ENCODE data around the gene NME8.

Gene NME8

GRCh38 chr7:37916673-37917660 is 68.6 kb downstream of the NME8 start, which contains the start of gene SFRP4:
Gene SFRP4, minus strand, starts transcription at chr7:37916817. Its CDS starts 280 bp downstream, at chr7:37916537.
- H3K4me3 ChIP-seq (ENCODE audit: low read length), result peak within 1 kb of the TSS; percentile 49
- DNase-seq (ENCODE audit: low read depth), result no peak
- peak; percentile 76 for TF ChIP-seq CTCF (conservative IDR thresholded peaks at IDR 0.05; ENCODE audit: low read depth, low read length)

GRCh38 chr7:37918526-37918925 is 70.1 kb downstream of the NME8 start:
- TF ChIP-seq CTCF (conservative IDR thresholded peaks at IDR 0.05; ENCODE audit: low read depth, low read length), result peak; percentile 8
- no peak for DNase-seq (ENCODE audit: low read depth)
- H3K4me3 ChIP-seq (ENCODE audit: low read length), result no peak overlapping the region

GRCh38 chr7:37920305-37920848 is 72.0 kb downstream of the NME8 start, which contains the start of gene EPDR1:
Gene EPDR1, plus strand, starts transcription at chr7:37920640. Its CDS starts 300 bp downstream, at chr7:37920940.
- no peak for DNase-seq (ENCODE audit: low read depth)
- peak within 1 kb of the TSS; percentile 67 for H3K4me3 ChIP-seq (ENCODE audit: low read length)

GRCh38 chr7:37920849-37921805 is 72.7 kb downstream of the NME8 start:
- H3K4me3 ChIP-seq (ENCODE audit: low read length), result peak overlapping the region; percentile 67
- DNase-seq (ENCODE audit: low read depth), result no peak

More at GRCh38 chr7:37920305-37920848, 72.0 kb downstream of the NME8 start, which contains the start of gene EPDR1:
- TF ChIP-seq CTCF (conservative IDR thresholded peaks at IDR 0.05; ENCODE audit: low read depth, low read length), result peak; percentile 47

GRCh38 chr7:37921876-37922275 is 73.5 kb downstream of the NME8 start:
- TF ChIP-seq CTCF (conservative IDR thresholded peaks at IDR 0.05; ENCODE audit: low read depth, low read length), result no peak
- H3K4me3 ChIP-seq (ENCODE audit: low read length), result no peak overlapping the region
- DNase-seq (ENCODE audit: low read depth), result no peak

More at GRCh38 chr7:37920849-37921805, 72.7 kb downstream of the NME8 start:
- peak; percentile 29 for TF ChIP-seq CTCF (conservative IDR thresholded peaks at IDR 0.05; ENCODE audit: low read depth, low read length)

GRCh38 chr7:37923996-37924395 is 75.6 kb downstream of the NME8 start:
- TF ChIP-seq CTCF (conservative IDR thresholded peaks at IDR 0.05; ENCODE audit: low read depth, low read length), result no peak
- no peak for DNase-seq (ENCODE audit: low read depth)
- H3K4me3 ChIP-seq (ENCODE audit: low read length), result no peak overlapping the region
